CD14-positive monocyte (primary cell): Measurements from ENCODE around the gene GCNT1. TPM values are rescaled to one million over a fixed set of nuclear protein-coding genes. Genes with fewer than 3 reads are reported as not detected.

Experiments used
- DNase-seq, 3 donors: peaks; one replicate each; pipeline ENCODE4 v3.0.0-alpha.2; 2011 to 2022
- H2AFZ ChIP-seq: 2 replicates; pipeline ENCODE4 v1.6.0; 2012; ENCODE audit warnings: mild to moderate bottlenecking, low read depth, low read length, inconsistent platforms; ENCODE audit not compliant: insufficient read depth, poor library complexity, severe bottlenecking
- H3K27ac ChIP-seq, 2 donors: 1 replicate in 1 of 2; 2 replicates in 1 of 2; pipeline ENCODE4 v1.5.1; 2012 to 2013; ENCODE audit warnings: low read length in 2 of 2, control low read depth in 1 of 2, inconsistent platforms in 1 of 2, low read depth in 1 of 2, mild to moderate bottlenecking in 1 of 2
- H3K27me3 ChIP-seq, 2 donors: one replicate each; pipeline versions ENCODE4 v1.6.0 to v1.6.1; 2011 to 2013; ENCODE audit warnings: low read length in 2 of 2; ENCODE audit not compliant: control insufficient read depth in 2 of 2, insufficient read depth in 2 of 2
- H3K36me3 ChIP-seq, 2 donors: replicated peaks in 1 of 2; 1 replicate in 1 of 2; 2 replicates in 1 of 2; pipeline versions ENCODE4 v1.5.1 to v1.6.1; 2012 to 2013; ENCODE audit warnings: low read length in 2 of 2, control low read depth in 1 of 2, inconsistent platforms in 1 of 2, mild to moderate bottlenecking in 1 of 2; ENCODE audit not compliant: insufficient read depth in 2 of 2, control insufficient read depth in 1 of 2
- H3K4me1 ChIP-seq, 2 donors: 1 replicate in 1 of 2; 2 replicates in 1 of 2; pipeline versions ENCODE4 v1.5.1 to v1.6.1; 2012 to 2013; ENCODE audit warnings: low read length in 2 of 2, control low read depth in 1 of 2, inconsistent platforms in 1 of 2, mild to moderate bottlenecking in 1 of 2, moderate library complexity in 1 of 2; ENCODE audit not compliant: insufficient read depth in 2 of 2, control insufficient read depth in 1 of 2
- H3K4me2 ChIP-seq: replicated peaks from 2 replicates; pipeline ENCODE3; 2012; ENCODE audit warnings: low read length, moderate library complexity, mild to moderate bottlenecking; ENCODE audit not compliant: poor library complexity, severe bottlenecking; ENCODE audit errors: extremely low read depth
- H3K4me3 ChIP-seq, 3 experiments: fragments of 200-600 bp in 1 of 3; sonication (generic) in 1 of 3; replicated peaks in 1 of 3; 1 replicate in 2 of 3; 2 replicates in 1 of 3; pipeline ENCODE4 v1.5.1; 2011 to 2013; ENCODE audit warnings: low read length in 3 of 3, mild to moderate bottlenecking in 3 of 3, control low read depth in 2 of 3, low read depth in 2 of 3, inconsistent platforms in 1 of 3, moderate library complexity in 1 of 3
- H3K79me2 ChIP-seq: 2 replicates; pipeline ENCODE4 v1.6.0; 2012; ENCODE audit warnings: mild to moderate bottlenecking, control low read depth, inconsistent platforms, low read length, moderate library complexity; ENCODE audit not compliant: insufficient read depth
- H3K9ac ChIP-seq: 2 replicates; pipeline ENCODE4 v1.6.0; 2017; ENCODE audit warnings: low read length, mild to moderate bottlenecking; ENCODE audit not compliant: insufficient read depth, poor library complexity, severe bottlenecking
- H3K9me3 ChIP-seq, 2 donors: replicated peaks in 1 of 2; 1 replicate in 1 of 2; 2 replicates in 1 of 2; pipeline versions ENCODE4 v1.5.1 to v1.6.1; 2012 to 2013; ENCODE audit warnings: low read length in 2 of 2, control low read depth in 1 of 2; ENCODE audit not compliant: control insufficient read depth in 1 of 2, insufficient read depth in 1 of 2
- H4K20me1 ChIP-seq: 2 replicates; pipeline ENCODE4 v1.6.0; 2012; ENCODE audit warnings: mild to moderate bottlenecking, low read length, control low read depth, moderate library complexity; ENCODE audit not compliant: insufficient read depth
- H3K27ac Mint-ChIP-seq, 7 donors: one replicate each; pipeline ENCODE4 v1.8.0; 2020; ENCODE audit warnings: mild to moderate bottlenecking in 7 of 7, mixed read lengths in 7 of 7, moderate library complexity in 6 of 7, inconsistent platforms in 2 of 7
- H3K27me3 Mint-ChIP-seq, 3 donors: one replicate each; pipeline ENCODE4 v1.8.0; 2021 to 2022; ENCODE audit warnings: low read depth in 3 of 3, mild to moderate bottlenecking in 3 of 3, mixed read lengths in 3 of 3, moderate library complexity in 3 of 3, inconsistent platforms in 1 of 3
- H3K36me3 Mint-ChIP-seq, 2 donors: one replicate each; pipeline ENCODE4 v1.8.0; 2020; ENCODE audit warnings: mixed read lengths in 2 of 2, inconsistent platforms in 1 of 2, mild to moderate bottlenecking in 1 of 2
- H3K4me1 Mint-ChIP-seq: one replicate; pipeline ENCODE4 v1.8.0; 2020; ENCODE audit warnings: mild to moderate bottlenecking, mixed read lengths
- H3K4me3 Mint-ChIP-seq, 2 donors: one replicate each; pipeline ENCODE4 v1.8.0; 2020; ENCODE audit warnings: mild to moderate bottlenecking in 2 of 2, mixed read lengths in 2 of 2, moderate library complexity in 1 of 2
- H3K9me3 Mint-ChIP-seq, 7 donors: one replicate each; pipeline ENCODE4 v1.8.0; 2020 to 2022; ENCODE audit warnings: mixed read lengths in 7 of 7, mild to moderate bottlenecking in 6 of 7, moderate library complexity in 6 of 7, inconsistent platforms in 2 of 7
- CTCF ChIP-seq: fragments of 200-600 bp; IDR thresholded peaks from one replicate; pipeline ENCODE4 v1.8.0; 2022; ENCODE audit warnings: antibody characterized with exemption, mild to moderate bottlenecking
- WGBS: methylation state at CpG from one replicate; pipeline ENCODE4 v1.1.5; 2013; ENCODE audit warnings: missing lambda C conversion rate; ENCODE audit not compliant: insufficient coverage; 5-methylcytosine and 5-hydroxymethylcytosine counted together
- intact Hi-C, 2 donors: fragments of 100-400 bp; cut with micrococcal nuclease; formaldehyde crosslinking; loops; one replicate each; pipeline versions ENCODE4 v1.15.0 to v1.15.1; 2023
- polyA plus RNA-seq, 3 donors: library from polyadenylated mRNA; depleted of rRNA in 1 of 3; unstranded in 2 of 3; stranded (reverse) in 1 of 3; fragments of 300-500 nt in 2 of 3; fragments of >200 nt in 1 of 3; fragmentation: Illumina TruSeq in 2 of 3; gene quantifications; 1 replicate in 2 of 3; 2 replicates in 1 of 3; pipeline ENCODE4 v1.2.3, GENCODE V29; 2012 to 2021

The GCNT1 gene
- polyA plus RNA-seq, 3 donors: 8.4 to 15.4 (median 9.3) TPM

- Histone ChIP-seq H3K27me3 (no peaks in the 10 kb centered on the region), H3K4me1 (no peaks in the 10 kb centered on the region), H3K36me3 (no peaks in the 10 kb centered on the region), H3K9ac (no peak overlapping the region), H3K9me3 (no peaks in the 10 kb centered on the region), H2AFZ (no peak overlapping the region), H3K4me2 (no peak overlapping the region), H4K20me1 (no peaks in the 10 kb centered on the region), H3K4me3 (no peak overlapping the region), H3K27ac (no peak overlapping the region), H3K79me2 (no peaks in the 10 kb centered on the region)
- H3K4me3 Mint-ChIP-seq: no peak overlapping the region
- no peak for DNase-seq
- H3K27me3 Mint-ChIP-seq: no peaks in the 10 kb centered on the region
- H3K27ac Mint-ChIP-seq: no peak overlapping the region
- peaks cover 15% of the 10 kb centered on the region for H3K4me1 Mint-ChIP-seq
- no peak for TF ChIP-seq CTCF
- intact Hi-C loops: no loop called here
- peaks cover 2 to 3% of the 10 kb centered on the region in 2 donors for H3K36me3 Mint-ChIP-seq
- peaks cover 8 to 19% (median 11%) of the 10 kb centered on the region in 7 donors for H3K9me3 Mint-ChIP-seq
These were observed 45.3 kb upstream of the GCNT1 start for GRCh38 chr9:76413658-76414057.

DNA sequence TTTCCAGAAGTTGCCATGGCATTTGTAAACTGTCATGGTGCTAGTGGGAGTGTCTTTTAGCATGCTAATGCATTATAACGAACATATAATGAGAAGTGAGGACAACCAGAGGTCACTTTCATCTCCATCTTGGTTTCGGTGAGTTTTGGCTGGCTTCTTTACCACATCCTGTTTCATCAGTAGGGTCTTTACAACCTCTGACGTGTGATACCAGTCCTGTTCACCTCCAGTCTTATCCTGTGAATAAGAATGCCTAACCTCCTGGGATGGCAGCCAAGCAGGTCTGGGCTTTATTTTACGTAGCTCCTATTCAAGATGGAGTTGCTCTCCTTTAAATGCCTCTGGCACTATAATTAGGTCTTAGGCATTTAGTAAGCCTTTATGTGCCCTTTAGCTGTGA, 44.3 kb upstream of the GCNT1 start:
- H3K9me3 Mint-ChIP-seq: peaks cover 8 to 19% (median 11%) of the 10 kb centered on the region in 7 donors
- no peak for TF ChIP-seq CTCF
- Histone ChIP-seq H3K27me3 (no peaks in the 10 kb centered on the region), H4K20me1 (no peaks in the 10 kb centered on the region), H2AFZ (no peak overlapping the region), H3K27ac (no peak overlapping the region), H3K9me3 (no peaks in the 10 kb centered on the region), H3K9ac (no peak overlapping the region), H3K4me2 (no peak overlapping the region), H3K4me1 (no peaks in the 10 kb centered on the region), H3K36me3 (no peaks in the 10 kb centered on the region), H3K4me3 (no peak overlapping the region), H3K79me2 (no peaks in the 10 kb centered on the region)
- DNase-seq: peak in 1 of 3 donors; percentile 39
- intact Hi-C loops: no loop called here
- WGBS: 0% methylated on average over 1 of the region's 4 CpGs
- peaks cover 2 to 3% of the 10 kb centered on the region in 2 donors for H3K36me3 Mint-ChIP-seq
- H3K27me3 Mint-ChIP-seq: peaks cover 0 to 3% (median 0%) of the 10 kb centered on the region in 3 donors
- H3K4me1 Mint-ChIP-seq: peaks cover 15% of the 10 kb centered on the region
- H3K27ac Mint-ChIP-seq: no peak overlapping the region
- H3K4me3 Mint-ChIP-seq: no peak overlapping the region
